Progenitor cell of endocrine pancreas (in vitro differentiated cells): ENCODE data around the gene CFAP119. TPM values are rescaled to one million over a fixed set of nuclear protein-coding genes. Genes with fewer than 3 reads are reported as not detected.

Experiments used
- DNase-seq: peaks from one replicate; pipeline ENCODE4 v3.0.0; 2021; ENCODE audit warnings: low spot score; ENCODE audit not compliant: unreplicated experiment
- H3K27ac Mint-ChIP-seq: 2 replicates; pipeline ENCODE4 v1.8.0; 2021; ENCODE audit warnings: mild to moderate bottlenecking, moderate library complexity, mixed read lengths
- H3K27me3 Mint-ChIP-seq: 2 replicates; pipeline ENCODE4 v1.8.0; 2021; ENCODE audit warnings: mixed read lengths
- H3K36me3 Mint-ChIP-seq: 2 replicates; pipeline ENCODE4 v1.8.0; 2022; ENCODE audit warnings: mixed read lengths; ENCODE audit not compliant: insufficient read depth
- H3K4me1 Mint-ChIP-seq: 2 replicates; pipeline ENCODE4 v1.8.0; 2021; ENCODE audit warnings: low read depth, mixed read lengths
- H3K4me3 Mint-ChIP-seq: 2 replicates; pipeline ENCODE4 v1.8.0; 2021; ENCODE audit warnings: low read depth, mild to moderate bottlenecking, moderate library complexity, mixed read lengths
- H3K9me3 Mint-ChIP-seq: 2 replicates; pipeline ENCODE4 v1.8.0; 2021; ENCODE audit warnings: low read depth, mixed read lengths
- total RNA-seq: library from RNA; stranded (reverse); gene quantifications from 2 replicates; pipeline ENCODE4 v1.2.1, GENCODE V29; 2021
- TF ChIP-seq, protein P1 (sequence below): fragments of 200-600 bp; sonication (generic); IDR thresholded peaks from one replicate; pipeline ENCODE4 v1.5.0; 2021; ENCODE audit warnings: antibody characterized with exemption, mild to moderate bottlenecking; ENCODE audit not compliant: unreplicated experiment

CFAP119 gene
- total RNA-seq, 1 donor from 2014 or later: 19.3 TPM

DNA sequence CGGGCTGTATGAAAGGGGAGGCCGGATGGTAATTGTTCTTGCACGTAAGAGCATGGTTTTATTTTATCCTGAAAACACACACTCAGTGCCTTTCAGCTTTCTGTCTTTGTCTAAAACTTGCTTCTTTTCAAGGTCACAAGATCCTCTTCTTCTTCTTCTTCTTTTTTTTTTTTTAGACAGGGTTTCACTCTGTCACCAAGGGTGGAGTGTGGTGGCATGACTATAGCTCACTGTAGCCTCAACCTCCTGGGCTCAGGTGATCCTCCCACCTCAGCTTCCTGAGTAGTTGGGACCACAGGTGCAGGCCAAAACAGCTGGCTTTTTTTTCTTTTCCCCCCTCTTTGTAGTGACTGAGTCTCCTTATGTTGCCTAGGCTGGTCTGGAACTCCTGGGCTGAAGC is 41.1 kb upstream of the CFAP119 start:
- H3K4me3 Mint-ChIP-seq: no peak overlapping the region
- peaks cover 21% of the 10 kb centered on the region for H3K27me3 Mint-ChIP-seq
- no peaks in the 10 kb centered on the region for H3K9me3 Mint-ChIP-seq
- DNase-seq: no peak
- H3K27ac Mint-ChIP-seq: no peak overlapping the region
- H3K4me1 Mint-ChIP-seq: peaks cover 13% of the 10 kb centered on the region
- H3K36me3 Mint-ChIP-seq: no peaks in the 10 kb centered on the region
- TF ChIP-seq, protein P1, sequence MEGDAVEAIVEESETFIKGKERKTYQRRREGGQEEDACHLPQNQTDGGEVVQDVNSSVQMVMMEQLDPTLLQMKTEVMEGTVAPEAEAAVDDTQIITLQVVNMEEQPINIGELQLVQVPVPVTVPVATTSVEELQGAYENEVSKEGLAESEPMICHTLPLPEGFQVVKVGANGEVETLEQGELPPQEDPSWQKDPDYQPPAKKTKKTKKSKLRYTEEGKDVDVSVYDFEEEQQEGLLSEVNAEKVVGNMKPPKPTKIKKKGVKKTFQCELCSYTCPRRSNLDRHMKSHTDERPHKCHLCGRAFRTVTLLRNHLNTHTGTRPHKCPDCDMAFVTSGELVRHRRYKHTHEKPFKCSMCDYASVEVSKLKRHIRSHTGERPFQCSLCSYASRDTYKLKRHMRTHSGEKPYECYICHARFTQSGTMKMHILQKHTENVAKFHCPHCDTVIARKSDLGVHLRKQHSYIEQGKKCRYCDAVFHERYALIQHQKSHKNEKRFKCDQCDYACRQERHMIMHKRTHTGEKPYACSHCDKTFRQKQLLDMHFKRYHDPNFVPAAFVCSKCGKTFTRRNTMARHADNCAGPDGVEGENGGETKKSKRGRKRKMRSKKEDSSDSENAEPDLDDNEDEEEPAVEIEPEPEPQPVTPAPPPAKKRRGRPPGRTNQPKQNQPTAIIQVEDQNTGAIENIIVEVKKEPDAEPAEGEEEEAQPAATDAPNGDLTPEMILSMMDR: no peak

DNA sequence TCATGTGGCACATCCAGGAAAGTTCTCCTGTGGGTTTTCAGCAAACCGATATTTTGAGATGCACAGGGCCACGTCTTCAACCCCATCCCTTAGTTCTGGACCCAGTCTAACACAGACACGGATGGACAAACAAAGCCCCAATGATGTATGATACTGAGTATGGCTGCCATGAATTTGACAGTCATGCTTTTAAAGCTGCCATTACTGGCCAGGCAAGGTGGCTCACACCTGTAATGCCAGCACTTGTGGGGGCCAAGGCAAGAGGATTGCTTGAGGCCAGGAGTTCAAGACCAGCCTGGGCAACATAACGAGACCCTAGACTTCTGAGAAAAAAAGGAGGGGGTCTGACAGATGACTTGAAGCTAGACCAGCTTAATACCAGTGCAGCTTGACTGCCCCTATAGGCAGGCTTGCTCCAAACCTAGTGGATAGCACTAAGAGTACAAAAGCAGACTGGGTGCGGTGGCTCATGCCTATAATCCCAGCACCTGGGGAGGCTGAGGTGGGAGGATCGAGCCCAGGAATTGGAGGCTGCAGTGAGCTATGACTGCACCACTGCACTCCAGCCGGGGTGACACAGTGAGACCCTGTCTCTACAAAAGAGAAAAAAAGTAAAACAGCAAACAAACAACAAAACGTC is 35.9 kb upstream of the CFAP119 start:
- no peaks in the 10 kb centered on the region for H3K36me3 Mint-ChIP-seq
- DNase-seq: no peak
- H3K27me3 Mint-ChIP-seq: peaks cover 42% of the 10 kb centered on the region
- no peak overlapping the region for H3K27ac Mint-ChIP-seq
- H3K9me3 Mint-ChIP-seq: no peaks in the 10 kb centered on the region
- H3K4me3 Mint-ChIP-seq: no peak overlapping the region
- H3K4me1 Mint-ChIP-seq: peaks cover 5% of the 10 kb centered on the region
- TF ChIP-seq, protein P1: no peak

DNA sequence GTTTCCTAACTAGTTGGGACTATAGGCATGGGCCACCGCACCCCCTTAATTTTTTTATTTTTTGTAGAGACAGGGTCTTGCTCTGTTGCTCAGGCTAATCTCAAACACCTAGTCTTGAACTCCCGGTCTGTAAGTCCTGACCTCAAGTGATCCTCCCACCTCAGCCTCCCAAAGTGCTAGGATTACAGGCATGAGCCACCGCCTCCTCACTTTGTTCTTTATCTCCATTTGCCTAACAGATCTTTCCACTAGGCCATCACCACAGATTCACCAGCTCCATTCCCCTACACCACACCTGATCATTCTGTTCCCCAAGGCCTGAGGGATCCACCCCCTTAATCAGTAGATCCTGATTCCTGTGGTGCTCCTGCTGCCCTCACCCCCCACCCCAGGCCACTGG is 32.8 kb upstream of the CFAP119 start:
- DNase-seq: no peak
- TF ChIP-seq, protein P1: no peak
- Mint-ChIP-seq H3K27me3 (peaks cover 44% of the 10 kb centered on the region), H3K9me3 (no peaks in the 10 kb centered on the region), H3K4me3 (no peak overlapping the region), H3K4me1 (peaks cover 8% of the 10 kb centered on the region), H3K27ac (peak overlapping the region; percentile 53), H3K36me3 (no peaks in the 10 kb centered on the region)

DNA sequence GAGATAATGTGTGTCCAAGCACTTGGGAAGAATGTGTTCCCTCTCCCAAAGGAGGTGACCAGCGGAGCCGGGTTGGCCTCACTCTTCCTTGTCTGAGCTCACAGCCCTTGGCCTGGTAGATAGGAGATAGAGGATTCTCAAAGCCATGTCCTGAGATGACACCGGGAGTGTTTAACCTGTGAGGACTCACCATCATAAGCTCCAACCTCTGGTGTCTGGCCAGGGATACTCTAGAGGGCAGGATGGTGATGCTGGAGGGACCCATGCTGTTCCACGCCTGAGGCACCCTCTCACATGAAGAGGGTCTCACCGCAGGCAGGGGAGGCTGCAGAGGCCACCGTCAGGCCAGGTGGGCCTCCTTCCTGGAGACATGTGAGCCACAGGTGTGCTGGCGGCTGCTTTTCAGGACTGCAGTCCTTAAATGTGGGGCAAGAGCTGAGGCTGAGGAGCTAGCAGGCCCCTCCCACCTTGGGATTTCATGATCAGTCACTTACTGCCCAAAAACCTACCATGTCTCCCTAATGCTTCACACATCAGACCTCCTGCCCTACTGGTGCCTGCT is 31.7 kb upstream of the CFAP119 start:
- Mint-ChIP-seq H3K4me3 (no peak overlapping the region), H3K9me3 (no peaks in the 10 kb centered on the region)

DNA sequence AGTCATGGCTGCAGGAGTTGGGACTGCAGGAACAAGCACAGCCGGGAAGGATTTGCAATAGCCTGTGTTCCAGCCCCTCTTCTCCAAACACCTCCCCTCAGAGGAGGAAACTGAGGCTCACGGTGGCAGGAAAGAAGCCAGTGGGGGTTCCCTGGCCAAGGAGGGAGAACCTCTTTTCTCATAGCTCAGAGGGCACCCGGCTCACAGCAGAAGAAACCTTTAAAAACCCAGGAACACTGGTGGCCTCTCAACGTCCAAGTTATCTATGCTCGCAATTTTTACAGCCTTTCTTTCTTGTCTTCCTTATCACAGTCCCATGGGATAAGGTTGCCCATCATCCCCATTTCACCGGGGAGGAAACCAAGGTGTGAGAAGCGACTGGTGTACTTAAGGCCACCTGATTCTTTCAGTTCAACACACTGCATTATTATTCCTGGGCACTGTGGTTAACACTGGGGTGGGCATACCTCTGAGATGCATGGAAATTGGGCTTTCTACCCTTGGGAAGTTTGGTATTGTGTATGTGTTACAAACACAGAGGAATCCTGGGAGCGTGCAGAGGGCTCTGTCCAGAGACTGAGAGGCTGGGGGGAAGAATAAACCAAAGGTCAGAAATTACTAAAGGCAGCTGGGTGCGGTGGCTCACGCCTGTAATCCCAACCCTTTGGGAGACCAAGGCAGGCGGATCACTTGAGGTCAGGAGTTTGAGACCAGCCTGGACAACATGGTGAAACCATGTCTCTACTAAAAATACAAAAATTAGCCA is 25.9 kb upstream of the CFAP119 start:
- no peak for DNase-seq
- H3K4me3 Mint-ChIP-seq: peak overlapping the region; percentile 88
- H3K9me3 Mint-ChIP-seq: no peaks in the 10 kb centered on the region
- peaks cover 15% of the 10 kb centered on the region for H3K27me3 Mint-ChIP-seq
- peaks cover 7% of the 10 kb centered on the region for H3K36me3 Mint-ChIP-seq
- TF ChIP-seq, protein P1: no peak
- H3K4me1 Mint-ChIP-seq: peaks cover 14% of the 10 kb centered on the region
- peak overlapping the region; percentile 56 for H3K27ac Mint-ChIP-seq

More for the DNA sequence above, 31.7 kb upstream of the CFAP119 start:
- Mint-ChIP-seq H3K4me1 (peaks cover 8% of the 10 kb centered on the region), H3K27me3 (peaks cover 44% of the 10 kb centered on the region), H3K27ac (no peak overlapping the region), H3K36me3 (no peaks in the 10 kb centered on the region)
- TF ChIP-seq, protein P1: no peak
- no peak for DNase-seq
